Stomach (tissue), 4 donors: ENCODE results near the gene CLNS1A.

Source experiments
- CTCF ChIP-seq, 7 experiments: fragments of 450-650 bp in 4 of 7; fragments of 200-600 bp in 3 of 7; sonication (generic) in 3 of 7; IDR thresholded peaks; one replicate each; pipeline ENCODE4 v1.5.1; 2016 to 2019; ENCODE audit warnings: antibody characterized with exemption in 7 of 7, control low read depth in 2 of 7, mild to moderate bottlenecking in 1 of 7
- POLR2A ChIP-seq, 4 donors: fragments of 450-650 bp; IDR thresholded peaks; one replicate each; pipeline ENCODE4 v1.6.1; 2016; ENCODE audit warnings: antibody characterized with exemption in 4 of 4, control low read depth in 2 of 4, mild to moderate bottlenecking in 1 of 4, moderate library complexity in 1 of 4

- no peak for TF ChIP-seq POLR2A (IDR thresholded peaks at IDR 0.05)
- TF ChIP-seq CTCF (IDR thresholded peaks at IDR 0.05), result no peak
Measured at GRCh38 chr11:77647654-77648305, 10.2 kb upstream of the CLNS1A start.
